Measurements from ENCODE around the gene LMOD3.

The LMOD3 gene

DNA sequence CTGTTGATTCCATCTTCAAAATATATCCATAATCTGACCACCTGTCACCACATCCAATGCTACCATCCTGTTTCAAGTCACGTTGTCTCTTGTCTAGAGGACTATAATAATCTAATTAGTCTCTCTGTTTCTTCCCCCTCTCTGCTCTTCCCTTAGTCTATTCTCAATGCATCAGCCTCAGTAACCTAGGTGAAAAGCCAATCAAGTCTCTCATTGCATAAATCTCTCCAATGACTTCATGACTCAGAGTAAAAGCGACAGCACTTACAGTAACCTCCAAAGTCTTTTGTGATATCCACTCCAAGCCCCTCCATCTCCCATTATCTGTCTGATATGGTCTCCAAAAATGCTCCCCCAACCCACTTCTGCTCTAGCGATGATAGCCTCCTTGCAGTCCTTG is 49.5 kb downstream of the LMOD3 start:
- H3K4me2 ChIP-seq (ENCODE audit: insufficient read depth, low read length, poor library complexity, severe bottlenecking) = no peak overlapping the region
- no peak for DNase-seq (ENCODE audit: low spot score)

DNA sequence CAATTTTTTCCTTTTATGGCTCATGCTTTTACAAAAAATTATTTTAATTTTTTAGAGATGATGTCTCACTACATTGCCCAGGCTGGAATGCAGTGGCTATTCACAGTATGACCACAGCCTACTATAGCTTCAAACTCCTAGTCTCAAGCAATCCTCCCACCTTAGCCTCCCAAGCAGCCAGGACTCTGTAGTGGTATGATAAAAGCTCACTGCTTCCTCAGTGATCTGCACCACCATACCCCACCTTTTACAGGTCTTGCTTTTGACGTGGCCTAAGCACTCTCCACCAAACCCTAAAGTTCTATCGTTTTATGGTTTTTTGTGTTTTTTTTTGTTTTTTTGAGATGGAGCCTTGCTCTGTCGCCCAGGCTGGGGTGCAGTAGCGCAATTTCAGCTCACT is 56.3 kb downstream of the LMOD3 start:
- Histone ChIP-seq H3K4me3 (ENCODE audit: low read length in 2 of 2) (no peak overlapping the region), H2BK120ac (ENCODE audit: low read depth, low read length) (no peak overlapping the region), H3K4ac (ENCODE audit: low read length) (no peak overlapping the region), H2AK5ac (ENCODE audit: low read depth, low read length) (no peak overlapping the region), H4K91ac (ENCODE audit: low read depth, low read length, poor library complexity) (no peak overlapping the region), H2AFZ (ENCODE audit: low read length) (no peak overlapping the region), H3K14ac (ENCODE audit: low read length) (no peak overlapping the region), H3K9ac (ENCODE audit: low read depth, low read length, poor library complexity) (no peak overlapping the region), H3K36me3 (replicated peaks in 1 of 2; ENCODE audit: control insufficient read depth in 2 of 2, insufficient read depth in 2 of 2, low read length in 2 of 2) (peaks cover 7 to 89% of the 10 kb centered on the region in 2 donors), H4K8ac (ENCODE audit: low read depth, low read length) (no peak overlapping the region), H3K18ac (ENCODE audit: low read length) (no peak overlapping the region), H2BK5ac (ENCODE audit: low read length) (no peak overlapping the region), H3K23ac (ENCODE audit: low read depth, low read length, poor library complexity) (no peak overlapping the region), H2BK12ac (ENCODE audit: low read length) (no peak overlapping the region), H3K4me2 (ENCODE audit: insufficient read depth, low read length, poor library complexity, severe bottlenecking) (no peak overlapping the region), H3K27me3 (ENCODE audit: control insufficient read depth in 3 of 3, insufficient read depth in 3 of 3, low read depth in 1 of 3, low read length in 3 of 3) (no peaks in the 10 kb centered on the region), H3K79me1 (ENCODE audit: low read depth, low read length) (no peaks in the 10 kb centered on the region), H3K9me3 (replicated peaks in 1 of 2; ENCODE audit: control insufficient read depth in 2 of 2, insufficient read depth in 1 of 2, low read depth in 1 of 2, low read length in 2 of 2) (peaks cover 0 to 8% of the 10 kb centered on the region in 2 donors), H3K4me1 (ENCODE audit: control insufficient read depth in 2 of 2, insufficient read depth in 1 of 2, low read depth in 1 of 2, low read length in 2 of 2) (no peaks in the 10 kb centered on the region), H3K27ac (replicated peaks; ENCODE audit: low read length) (no peak overlapping the region), H2BK15ac (ENCODE audit: low read length) (no peak overlapping the region)
- no peak for DNase-seq (ENCODE audit: low spot score)
- WGBS, 2 donors (ENCODE audit: extremely low coverage in 2 of 2, insufficient read length in 2 of 2, insufficient replicate concordance in 1 of 2) = no CpG with 5 or more reads among the region's 4 CpGs

More for the DNA sequence above, 49.5 kb downstream of the LMOD3 start:
- no peak overlapping the region for H3K4ac ChIP-seq (ENCODE audit: low read length)
- peaks cover 3 to 89% of the 10 kb centered on the region in 2 donors for H3K36me3 ChIP-seq (replicated peaks in 1 of 2; ENCODE audit: control insufficient read depth in 2 of 2, insufficient read depth in 2 of 2, low read length in 2 of 2)
- H3K9ac ChIP-seq (ENCODE audit: low read depth, low read length, poor library complexity) = no peak overlapping the region
- H3K4me1 ChIP-seq (ENCODE audit: control insufficient read depth in 2 of 2, insufficient read depth in 1 of 2, low read depth in 1 of 2, low read length in 2 of 2) = no peaks in the 10 kb centered on the region
- no peaks in the 10 kb centered on the region for H3K27me3 ChIP-seq (ENCODE audit: control insufficient read depth in 3 of 3, insufficient read depth in 3 of 3, low read depth in 1 of 3, low read length in 3 of 3)
- no peak overlapping the region for H2BK12ac ChIP-seq (ENCODE audit: low read length)
- H4K91ac ChIP-seq (ENCODE audit: low read depth, low read length, poor library complexity) = no peak overlapping the region
- no peak overlapping the region for H2BK15ac ChIP-seq (ENCODE audit: low read length)
- no peak overlapping the region for H3K23ac ChIP-seq (ENCODE audit: low read depth, low read length, poor library complexity)
- H3K9me3 ChIP-seq (replicated peaks in 1 of 2; ENCODE audit: control insufficient read depth in 2 of 2, insufficient read depth in 1 of 2, low read depth in 1 of 2, low read length in 2 of 2) = no peaks in the 10 kb centered on the region
- H2BK120ac ChIP-seq (ENCODE audit: low read depth, low read length) = no peak overlapping the region
- no CpG with 5 or more reads among the region's 3 CpGs for WGBS, 2 donors (ENCODE audit: extremely low coverage in 2 of 2, insufficient read length in 2 of 2, insufficient replicate concordance in 1 of 2)
- H2AFZ ChIP-seq (ENCODE audit: low read length) = no peak overlapping the region
- no peak overlapping the region for H3K18ac ChIP-seq (ENCODE audit: low read length)
- H3K79me1 ChIP-seq (ENCODE audit: low read depth, low read length) = no peaks in the 10 kb centered on the region
- no peak overlapping the region for H4K8ac ChIP-seq (ENCODE audit: low read depth, low read length)
- no peak overlapping the region for H3K14ac ChIP-seq (ENCODE audit: low read length)
- no peak overlapping the region for H2AK5ac ChIP-seq (ENCODE audit: low read depth, low read length)
- H3K4me3 ChIP-seq (ENCODE audit: low read length in 2 of 2) = no peak overlapping the region
- H3K27ac ChIP-seq (replicated peaks; ENCODE audit: low read length) = no peak overlapping the region
- no peak overlapping the region for H2BK5ac ChIP-seq (ENCODE audit: low read length)

DNA sequence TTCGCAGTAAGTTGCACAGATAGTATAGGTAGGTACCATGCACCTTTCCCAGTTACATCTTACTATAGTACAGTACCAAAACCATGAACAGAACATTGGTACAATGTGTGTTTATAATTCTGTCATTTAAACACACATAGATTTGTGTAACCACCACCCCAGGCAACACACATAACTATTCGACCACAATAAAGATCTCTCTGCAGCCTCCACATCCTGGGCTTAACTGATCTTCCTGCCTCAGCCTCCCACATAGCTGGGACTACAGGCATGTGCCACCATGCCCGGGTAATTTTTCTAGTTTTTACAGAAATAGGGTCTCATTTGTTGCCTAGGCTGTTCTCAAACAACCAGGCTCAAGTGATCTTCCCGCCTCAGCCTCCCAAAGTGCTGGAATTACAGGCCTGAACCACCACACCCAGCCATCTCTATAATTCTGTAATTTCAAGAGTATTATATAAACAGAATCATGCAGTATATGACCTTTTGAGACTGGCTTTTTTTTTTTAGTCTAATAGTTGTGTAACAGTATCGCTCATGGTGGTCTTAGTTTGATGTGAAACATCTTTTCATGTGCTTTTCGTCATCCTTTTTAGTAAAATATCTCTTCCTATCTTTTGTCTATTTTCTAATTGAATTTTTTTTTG is 57.0 kb downstream of the LMOD3 start:
- H3K4me2 ChIP-seq (ENCODE audit: insufficient read depth, low read length, poor library complexity, severe bottlenecking) = no peak overlapping the region
- no CpG with 5 or more reads among the region's 6 CpGs for WGBS, 2 donors (ENCODE audit: extremely low coverage in 2 of 2, insufficient read length in 2 of 2, insufficient replicate concordance in 1 of 2)
- H3K4me3 ChIP-seq (ENCODE audit: low read length in 2 of 2) = no peak overlapping the region
- H4K8ac ChIP-seq (ENCODE audit: low read depth, low read length) = no peak overlapping the region
- no peak overlapping the region for H3K18ac ChIP-seq (ENCODE audit: low read length)
- H2BK5ac ChIP-seq (ENCODE audit: low read length) = no peak overlapping the region
- H3K9me3 ChIP-seq (replicated peaks in 1 of 2; ENCODE audit: control insufficient read depth in 2 of 2, insufficient read depth in 1 of 2, low read depth in 1 of 2, low read length in 2 of 2) = peaks cover 0 to 15% of the 10 kb centered on the region in 2 donors
- no peaks in the 10 kb centered on the region for H3K4me1 ChIP-seq (ENCODE audit: control insufficient read depth in 2 of 2, insufficient read depth in 1 of 2, low read depth in 1 of 2, low read length in 2 of 2)
- no peak overlapping the region for H2BK15ac ChIP-seq (ENCODE audit: low read length)
- no peak overlapping the region for H2AFZ ChIP-seq (ENCODE audit: low read length)
- no peaks in the 10 kb centered on the region for H3K79me1 ChIP-seq (ENCODE audit: low read depth, low read length)
- no peak overlapping the region for H4K91ac ChIP-seq (ENCODE audit: low read depth, low read length, poor library complexity)
- H3K36me3 ChIP-seq (replicated peaks in 1 of 2; ENCODE audit: control insufficient read depth in 2 of 2, insufficient read depth in 2 of 2, low read length in 2 of 2) = peaks cover 11 to 89% of the 10 kb centered on the region in 2 donors
- H2BK120ac ChIP-seq (ENCODE audit: low read depth, low read length) = no peak overlapping the region
- no peak for DNase-seq (ENCODE audit: low spot score)
- no peak overlapping the region for H2AK5ac ChIP-seq (ENCODE audit: low read depth, low read length)
- no peaks in the 10 kb centered on the region for H3K27me3 ChIP-seq (ENCODE audit: control insufficient read depth in 3 of 3, insufficient read depth in 3 of 3, low read depth in 1 of 3, low read length in 3 of 3)
- no peak overlapping the region for H3K14ac ChIP-seq (ENCODE audit: low read length)
- no peak overlapping the region for H2BK12ac ChIP-seq (ENCODE audit: low read length)
- H3K4ac ChIP-seq (ENCODE audit: low read length) = no peak overlapping the region
- H3K23ac ChIP-seq (ENCODE audit: low read depth, low read length, poor library complexity) = no peak overlapping the region
- H3K27ac ChIP-seq (replicated peaks; ENCODE audit: low read length) = no peak overlapping the region
- H3K9ac ChIP-seq (ENCODE audit: low read depth, low read length, poor library complexity) = no peak overlapping the region

- Histone ChIP-seq H3K9ac (ENCODE audit: low read depth, low read length, poor library complexity) (no peak overlapping the region), H3K14ac (ENCODE audit: low read length) (no peak overlapping the region), H2BK12ac (ENCODE audit: low read length) (no peak overlapping the region), H3K4ac (ENCODE audit: low read length) (no peak overlapping the region), H3K23ac (ENCODE audit: low read depth, low read length, poor library complexity) (no peak overlapping the region), H3K9me3 (replicated peaks in 1 of 2; ENCODE audit: control insufficient read depth in 2 of 2, insufficient read depth in 1 of 2, low read depth in 1 of 2, low read length in 2 of 2) (peaks cover 0 to 15% of the 10 kb centered on the region in 2 donors), H3K79me1 (ENCODE audit: low read depth, low read length) (no peaks in the 10 kb centered on the region), H4K8ac (ENCODE audit: low read depth, low read length) (no peak overlapping the region), H3K4me3 (ENCODE audit: low read length in 2 of 2) (no peak overlapping the region), H3K27me3 (ENCODE audit: control insufficient read depth in 3 of 3, insufficient read depth in 3 of 3, low read depth in 1 of 3, low read length in 3 of 3) (no peaks in the 10 kb centered on the region), H2BK5ac (ENCODE audit: low read length) (no peak overlapping the region), H4K91ac (ENCODE audit: low read depth, low read length, poor library complexity) (no peak overlapping the region), H2BK120ac (ENCODE audit: low read depth, low read length) (no peak overlapping the region), H3K27ac (replicated peaks; ENCODE audit: low read length) (no peak overlapping the region), H3K4me1 (ENCODE audit: control insufficient read depth in 2 of 2, insufficient read depth in 1 of 2, low read depth in 1 of 2, low read length in 2 of 2) (no peaks in the 10 kb centered on the region), H3K36me3 (replicated peaks in 1 of 2; ENCODE audit: control insufficient read depth in 2 of 2, insufficient read depth in 2 of 2, low read length in 2 of 2) (peaks cover 13 to 93% of the 10 kb centered on the region in 2 donors), H2AFZ (ENCODE audit: low read length) (no peak overlapping the region), H3K4me2 (ENCODE audit: insufficient read depth, low read length, poor library complexity, severe bottlenecking) (no peak overlapping the region), H3K18ac (ENCODE audit: low read length) (no peak overlapping the region), H2BK15ac (ENCODE audit: low read length) (no peak overlapping the region), H2AK5ac (ENCODE audit: low read depth, low read length) (no peak overlapping the region)
- DNase-seq (ENCODE audit: low spot score) = no peak
- no CpG with 5 or more reads among the region's 2 CpGs for WGBS, 2 donors (ENCODE audit: extremely low coverage in 2 of 2, insufficient read length in 2 of 2, insufficient replicate concordance in 1 of 2)
Measured at GRCh38 chr3:69063636-69064035, 58.8 kb downstream of the LMOD3 start.
